ENCODE measurements around the gene GLIS2. TPM values are rescaled to one million over a fixed set of nuclear protein-coding genes. Genes with fewer than 3 reads are reported as not detected.

The GLIS2 gene
- total RNA-seq, 1 donor from 2014 or later = 17.4 TPM

- Mint-ChIP-seq H3K4me1 (peaks cover 24% of the 10 kb centered on the region), H3K9me3 (no peaks in the 10 kb centered on the region), H3K36me3 (ENCODE audit: low read depth) (no peaks in the 10 kb centered on the region), H3K4me3 (peak overlapping the region; percentile 92), H3K27me3 (ENCODE audit: low read depth) (no peaks in the 10 kb centered on the region), H3K27ac (ENCODE audit: unreplicated experiment) (peak overlapping the region; percentile 91)
- DNase-seq (ENCODE audit: low read depth, low spot score) = no peak
- TF ChIP-seq, protein P1, sequence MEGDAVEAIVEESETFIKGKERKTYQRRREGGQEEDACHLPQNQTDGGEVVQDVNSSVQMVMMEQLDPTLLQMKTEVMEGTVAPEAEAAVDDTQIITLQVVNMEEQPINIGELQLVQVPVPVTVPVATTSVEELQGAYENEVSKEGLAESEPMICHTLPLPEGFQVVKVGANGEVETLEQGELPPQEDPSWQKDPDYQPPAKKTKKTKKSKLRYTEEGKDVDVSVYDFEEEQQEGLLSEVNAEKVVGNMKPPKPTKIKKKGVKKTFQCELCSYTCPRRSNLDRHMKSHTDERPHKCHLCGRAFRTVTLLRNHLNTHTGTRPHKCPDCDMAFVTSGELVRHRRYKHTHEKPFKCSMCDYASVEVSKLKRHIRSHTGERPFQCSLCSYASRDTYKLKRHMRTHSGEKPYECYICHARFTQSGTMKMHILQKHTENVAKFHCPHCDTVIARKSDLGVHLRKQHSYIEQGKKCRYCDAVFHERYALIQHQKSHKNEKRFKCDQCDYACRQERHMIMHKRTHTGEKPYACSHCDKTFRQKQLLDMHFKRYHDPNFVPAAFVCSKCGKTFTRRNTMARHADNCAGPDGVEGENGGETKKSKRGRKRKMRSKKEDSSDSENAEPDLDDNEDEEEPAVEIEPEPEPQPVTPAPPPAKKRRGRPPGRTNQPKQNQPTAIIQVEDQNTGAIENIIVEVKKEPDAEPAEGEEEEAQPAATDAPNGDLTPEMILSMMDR (conservative IDR thresholded peaks at IDR 0.05) = no peak
Measured at GRCh38 chr16:4350365-4350786, 34.5 kb downstream of the GLIS2 start.

DNA sequence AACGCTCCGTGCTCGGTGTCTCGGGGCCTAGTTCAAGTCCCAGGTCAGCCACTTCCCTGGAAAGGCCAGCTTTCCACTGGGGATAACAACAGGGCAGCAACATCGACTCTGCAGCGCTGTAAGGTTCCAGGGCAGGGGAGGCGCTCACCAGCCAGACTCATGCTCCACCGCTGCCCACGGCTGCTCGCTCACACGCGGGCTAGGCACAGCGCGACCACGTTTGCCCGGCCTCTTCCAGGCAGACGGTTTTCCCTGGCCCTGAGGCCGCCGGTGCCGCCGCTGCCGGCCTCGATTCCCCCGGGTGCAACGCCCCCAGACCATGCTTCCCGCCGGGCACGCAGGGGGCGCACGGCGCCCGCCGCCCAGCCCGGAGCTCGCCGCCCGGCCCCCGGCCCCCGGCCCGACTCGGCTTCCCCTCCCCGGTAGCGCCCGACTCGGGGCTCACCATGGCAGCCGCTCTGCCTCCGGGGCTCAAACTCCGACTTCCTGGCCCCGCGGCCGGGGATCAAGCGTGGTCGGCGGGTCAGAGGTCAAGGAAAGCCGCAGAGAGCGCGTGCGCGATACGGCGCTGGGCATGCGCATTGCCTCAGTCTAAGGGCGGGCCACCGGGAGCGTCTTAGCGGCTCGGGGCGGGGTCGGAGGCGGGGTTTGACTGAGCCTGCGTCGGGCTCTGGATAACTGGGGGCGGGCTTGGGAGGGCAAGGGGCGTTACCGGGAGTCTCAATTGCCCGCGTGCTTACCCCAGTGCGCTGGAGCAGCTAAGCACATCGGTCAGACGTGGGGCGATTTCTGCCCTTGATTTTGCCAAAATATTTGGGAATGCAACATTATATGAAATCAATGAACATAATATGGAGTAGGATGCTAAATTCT lies 35.2 kb downstream of the GLIS2 start, which contains the start of gene PAM16:
PAM16 (minus strand) TSS at position 535 of the 873 bp plus-strand sequence; CDS start at position 448, 87 bp downstream.
- H3K36me3 Mint-ChIP-seq (ENCODE audit: low read depth) = no peaks in the 10 kb centered on the region
- DNase-seq (ENCODE audit: low read depth, low spot score) = peak; percentile 100
- H3K4me1 Mint-ChIP-seq = peaks cover 24% of the 10 kb centered on the region
- peak within 1 kb of the TSS; percentile 92 for H3K4me3 Mint-ChIP-seq
- H3K27me3 Mint-ChIP-seq (ENCODE audit: low read depth) = no peaks in the 10 kb centered on the region
- no peaks in the 10 kb centered on the region for H3K9me3 Mint-ChIP-seq
- peak within 1 kb of the TSS; percentile 91 for H3K27ac Mint-ChIP-seq (ENCODE audit: unreplicated experiment)
- TF ChIP-seq, protein P1 (conservative IDR thresholded peaks at IDR 0.05) = peak; percentile 39

DNA sequence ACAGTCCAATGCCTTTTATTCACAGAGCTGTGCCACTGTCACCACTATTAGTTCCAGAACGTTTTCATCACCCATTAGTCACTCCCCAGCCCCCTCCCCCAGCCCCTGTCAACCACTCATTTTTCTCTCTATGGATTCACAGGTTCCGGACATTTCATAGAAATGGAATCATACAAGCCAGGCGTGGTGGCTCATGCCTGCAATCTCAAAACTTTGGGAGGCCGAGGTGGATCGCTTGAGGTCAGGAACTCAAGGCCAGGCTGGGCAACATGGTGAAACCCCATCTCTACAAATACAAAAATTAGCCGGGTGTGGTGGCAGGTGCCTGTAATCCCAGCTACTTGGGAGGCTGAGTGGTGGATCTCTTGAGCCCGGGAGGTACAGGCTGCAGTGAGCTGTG lies 36.0 kb downstream of the GLIS2 start:
- Mint-ChIP-seq H3K9me3 (no peaks in the 10 kb centered on the region), H3K4me3 (peak overlapping the region; percentile 92), H3K4me1 (peaks cover 24% of the 10 kb centered on the region), H3K27me3 (ENCODE audit: low read depth) (no peaks in the 10 kb centered on the region), H3K36me3 (ENCODE audit: low read depth) (no peaks in the 10 kb centered on the region), H3K27ac (ENCODE audit: unreplicated experiment) (no peak overlapping the region)
- TF ChIP-seq, protein P1 (conservative IDR thresholded peaks at IDR 0.05) = no peak
- DNase-seq (ENCODE audit: low read depth, low spot score) = no peak

DNA sequence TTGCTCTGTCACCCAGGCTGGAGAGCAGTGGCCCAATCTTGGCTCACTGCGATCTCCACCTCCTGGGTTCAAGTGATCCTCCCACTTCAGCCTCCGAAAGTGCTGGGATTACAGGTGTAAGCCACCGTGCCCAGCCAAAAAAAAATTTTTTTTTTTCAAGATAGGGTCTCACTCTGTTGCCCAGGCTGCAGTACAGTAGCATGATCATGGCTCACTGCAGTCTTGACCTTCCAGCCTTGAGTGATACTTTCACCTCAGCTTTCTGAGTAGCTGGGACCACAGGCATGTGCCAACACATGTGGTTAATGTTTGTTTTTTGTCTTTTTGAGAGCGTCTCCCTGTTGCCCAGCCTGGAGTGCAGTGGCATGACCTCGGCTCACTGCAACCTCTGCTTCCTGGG lies 37.0 kb downstream of the GLIS2 start:
- no peak overlapping the region for H3K27ac Mint-ChIP-seq (ENCODE audit: unreplicated experiment)
- H3K4me1 Mint-ChIP-seq = peaks cover 24% of the 10 kb centered on the region
- H3K36me3 Mint-ChIP-seq (ENCODE audit: low read depth) = no peaks in the 10 kb centered on the region
- H3K27me3 Mint-ChIP-seq (ENCODE audit: low read depth) = no peaks in the 10 kb centered on the region
- H3K9me3 Mint-ChIP-seq = no peaks in the 10 kb centered on the region
- H3K4me3 Mint-ChIP-seq = no peak overlapping the region
- TF ChIP-seq, protein P1 (conservative IDR thresholded peaks at IDR 0.05) = no peak
- no peak for DNase-seq (ENCODE audit: low read depth, low spot score)

- no peaks in the 10 kb centered on the region for H3K36me3 Mint-ChIP-seq (ENCODE audit: low read depth)
- H3K4me1 Mint-ChIP-seq = peaks cover 19% of the 10 kb centered on the region
- no peak for DNase-seq (ENCODE audit: low read depth, low spot score)
- H3K27ac Mint-ChIP-seq (ENCODE audit: unreplicated experiment) = no peak overlapping the region
- H3K27me3 Mint-ChIP-seq (ENCODE audit: low read depth) = no peaks in the 10 kb centered on the region
- H3K9me3 Mint-ChIP-seq = no peaks in the 10 kb centered on the region
- TF ChIP-seq, protein P1 (conservative IDR thresholded peaks at IDR 0.05) = no peak
- H3K4me3 Mint-ChIP-seq = peak overlapping the region; percentile 56
Measured at GRCh38 chr16:4353675-4354074, 37.8 kb downstream of the GLIS2 start.

All from neural crest cell (in vitro differentiated cells).